IMR-90 (cell line): ENCODE measurements around the gene NAGK. TPM values are rescaled to one million over a fixed set of nuclear protein-coding genes. Genes with fewer than 3 reads are reported as not detected.

Experiments
- ATAC-seq: fragments of 200-7000 bp; cut with Tn5 transposase; 2 replicates; pipeline ENCODE4 v1.9.1; 2020; ENCODE audit warnings: low read depth, mild to moderate bottlenecking, moderate library complexity
- BruUV-seq: library from RNA; stranded (reverse); fragments of 400-500 nt; replicated peaks from 2 replicates; lab custom pipeline; 2021; lab: Mats Ljungman, UMichigan
- CTCF ChIA-PET: fragments of 300-600 bp; formaldehyde crosslinking; extraction: SDS; loops from one replicate; lab custom pipeline; 2021; ENCODE audit warnings: antibody characterized with exemption; lab: Yijun Ruan, JAX
- POLR2A ChIA-PET: fragments of 300-600 bp; sonication (Branson Sonifier 250); formaldehyde crosslinking; loops from one replicate; lab custom pipeline; 2022; ENCODE audit warnings: antibody characterized with exemption; ENCODE audit not compliant: unreplicated experiment; lab: Charles Lee
- DNase-seq: peaks from one replicate; pipeline ENCODE4 v3.0.0; 2013
- H2AFZ ChIP-seq: replicated peaks from 2 replicates; pipeline ENCODE3; 2013; ENCODE audit warnings: low read length, mild to moderate bottlenecking; ENCODE audit not compliant: poor library complexity
- H2AK5ac ChIP-seq: 2 replicates; pipeline ENCODE4 v1.6.1; 2013; ENCODE audit warnings: low read depth, low read length, inconsistent platforms
- H2AK9ac ChIP-seq: replicated peaks from 2 replicates; pipeline ENCODE3; 2013; ENCODE audit warnings: mild to moderate bottlenecking, low read depth, low read length, moderate library complexity; ENCODE audit not compliant: poor library complexity
- H2BK120ac ChIP-seq: 2 replicates; pipeline ENCODE4 v1.6.1; 2013; ENCODE audit warnings: low read depth, low read length, inconsistent platforms
- H2BK15ac ChIP-seq: 3 replicates; pipeline ENCODE4 v1.6.1; 2013; ENCODE audit warnings: low read depth, low read length, inconsistent platforms
- H2BK20ac ChIP-seq: 2 replicates; pipeline ENCODE4 v1.6.1; 2013; ENCODE audit warnings: low read depth, mild to moderate bottlenecking, inconsistent platforms, low read length, moderate library complexity
- H2BK5ac ChIP-seq: 2 replicates; pipeline ENCODE4 v1.6.1; 2013; ENCODE audit warnings: mild to moderate bottlenecking, low read depth, low read length, inconsistent platforms; ENCODE audit not compliant: poor library complexity, severe bottlenecking
- H3K14ac ChIP-seq: replicated peaks from 2 replicates; pipeline ENCODE4 v1.6.1; 2013; ENCODE audit warnings: low read depth, low read length, inconsistent platforms
- H3K18ac ChIP-seq: 2 replicates; pipeline ENCODE4 v1.6.1; 2013; ENCODE audit warnings: low read depth, low read length, control low read depth
- H3K23ac ChIP-seq: 2 replicates; pipeline ENCODE4 v1.6.1; 2013; ENCODE audit warnings: low read depth, low read length, inconsistent platforms
- H3K27ac ChIP-seq: 2 replicates; pipeline ENCODE4 v1.5.1; 2013; ENCODE audit warnings: mild to moderate bottlenecking, control low read depth, low read length; ENCODE audit not compliant: insufficient read depth
- H3K27me3 ChIP-seq: 2 replicates; pipeline ENCODE4 v1.6.1; 2013; ENCODE audit warnings: low read length; ENCODE audit not compliant: control insufficient read depth, insufficient read depth
- H3K36me3 ChIP-seq: 2 replicates; pipeline ENCODE4 v1.6.1; 2013; ENCODE audit warnings: low read length, mixed read lengths; ENCODE audit not compliant: control insufficient read depth, insufficient read depth
- H3K4ac ChIP-seq: 2 replicates; pipeline ENCODE4 v1.6.1; 2013; ENCODE audit warnings: low read depth, low read length, inconsistent platforms
- H3K4me1 ChIP-seq: 2 replicates; pipeline ENCODE4 v1.6.1; 2013; ENCODE audit warnings: low read length, mixed read lengths; ENCODE audit not compliant: control insufficient read depth, insufficient read depth
- H3K4me2 ChIP-seq: 2 replicates; pipeline ENCODE4 v1.6.1; 2013; ENCODE audit warnings: low read depth, mild to moderate bottlenecking, control low read depth, low read length, moderate library complexity
- H3K4me3 ChIP-seq: 2 replicates; pipeline ENCODE4 v1.5.1; 2013; ENCODE audit warnings: low read depth, mild to moderate bottlenecking, control low read depth, low read length, moderate library complexity; ENCODE audit not compliant: insufficient read depth
- H3K56ac ChIP-seq: 2 replicates; pipeline ENCODE4 v1.6.1; 2013; ENCODE audit warnings: low read length, inconsistent platforms; ENCODE audit not compliant: insufficient read depth; ENCODE audit errors: extremely low read depth
- H3K79me1 ChIP-seq, 2 experiments: 2 replicates each; pipeline ENCODE4 v1.6.1; 2013; ENCODE audit warnings: low read length in 2 of 2, inconsistent platforms in 1 of 2, low read depth in 1 of 2
- H3K9ac ChIP-seq: 2 replicates; pipeline ENCODE4 v1.6.1; 2013; ENCODE audit warnings: low read depth, low read length, control low read depth
- H3K9me1 ChIP-seq: 2 replicates; pipeline ENCODE4 v1.6.1; 2013; ENCODE audit warnings: low read length, inconsistent platforms; ENCODE audit not compliant: insufficient read depth
- H3K9me3 ChIP-seq: 2 replicates; pipeline ENCODE4 v1.6.1; 2013; ENCODE audit warnings: low read length; ENCODE audit not compliant: control insufficient read depth, insufficient read depth
- H4K20me1 ChIP-seq: 2 replicates; pipeline ENCODE4 v1.6.1; 2013; ENCODE audit warnings: low read length, inconsistent platforms; ENCODE audit not compliant: insufficient read depth
- H4K5ac ChIP-seq: 2 replicates; pipeline ENCODE4 v1.6.1; 2013; ENCODE audit warnings: mild to moderate bottlenecking, low read depth, low read length, control low read depth
- H4K8ac ChIP-seq, 2 experiments: 2 replicates each; pipeline ENCODE4 v1.6.1; 2013; ENCODE audit warnings: low read depth in 2 of 2, low read length in 2 of 2, control low read depth in 1 of 2, inconsistent platforms in 1 of 2
- H4K91ac ChIP-seq: 2 replicates; pipeline ENCODE4 v1.6.1; 2013; ENCODE audit warnings: low read depth, low read length, inconsistent platforms; ENCODE audit not compliant: insufficient read depth
- BHLHE40 ChIP-seq: fragments of 150-350 bp; IDR thresholded peaks from 2 replicates; pipeline ENCODE4 v1.6.1; 2016; ENCODE audit warnings: mild to moderate bottlenecking, low read depth, low read length
- CEBPB ChIP-seq: IDR thresholded peaks from 2 replicates; pipeline ENCODE4 v1.6.1; 2012; ENCODE audit warnings: low read depth, low read length, improper control_type of control experiment
- MAZ ChIP-seq: IDR thresholded peaks from 2 replicates; pipeline ENCODE4 v1.6.1; 2012; ENCODE audit warnings: low read depth, mild to moderate bottlenecking, low read length, improper control_type of control experiment, moderate library complexity, borderline replicate concordance
- NFE2L2 ChIP-seq: fragments of 150-350 bp; IDR thresholded peaks from 2 replicates; pipeline ENCODE4 v1.6.1; 2016; ENCODE audit warnings: low read depth, mild to moderate bottlenecking, low read length
- WGBS, 2 experiments: methylation state at CpG; one replicate each; pipeline versions ENCODE4 v1.1.5 to v1.1.7; 2013; ENCODE audit warnings: missing lambda C conversion rate in 2 of 2; ENCODE audit not compliant: insufficient read length in 1 of 2; ENCODE audit errors: extremely low coverage in 2 of 2; 5-methylcytosine and 5-hydroxymethylcytosine counted together
- dilution Hi-C: fragments of 300-500 bp; cut with HindIII; formaldehyde crosslinking; loops from one replicate; pipeline ENCODE4 v1.14.3; 2018; ENCODE audit warnings: low sequenced_read_pairs; ENCODE audit not compliant: unreplicated experiment
- in situ Hi-C: fragments of 300-500 bp; cut with MboI; formaldehyde crosslinking; loops from 3 replicates; pipeline ENCODE4 v1.14.3; 2019; ENCODE audit warnings: low sequenced_read_pairs, inconsistent platforms, mixed read lengths
- intact Hi-C: fragments of 100-400 bp; cut with micrococcal nuclease; formaldehyde crosslinking; loops from 2 replicates; pipeline ENCODE4 v1.10.0; 2022
- polyA plus RNA-seq, 3 experiments: library from polyadenylated mRNA; depleted of rRNA; stranded (reverse); fragments of >200 nt; gene quantifications; 2 replicates each; pipeline ENCODE4 v1.2.3, GENCODE V29; 2012; ENCODE audit warnings: low replicate concordance in 1 of 3
- total RNA-seq: library from RNA; depleted of rRNA; stranded (reverse); fragments of >200 nt; gene quantifications from 2 replicates; pipeline ENCODE4 v1.2.3, GENCODE V29; 2012

NAGK gene
- total and polyA plus RNA-seq, 2 of the 4 experiments (the other 2 are of a cell fraction) = 60.4 to 146 TPM

GRCh38 chr2:71101656-71102055, 33.2 kb downstream of the NAGK start:
- 0 out of 2 replicates have a peak, but pooled peaks have one; percentile 4 for TF ChIP-seq CEBPB
- no peak for TF ChIP-seq NFE2L2
- 0 out of 2 replicates have a peak, but pooled peaks have one; percentile 10 for TF ChIP-seq BHLHE40
- peak; percentile 33; the same call in 1 of the 2 replicates for TF ChIP-seq MAZ
- H3K4me2 ChIP-seq = 0 out of 2 replicates have a peak overlapping the region, but pooled peaks have one; percentile 25
- H2BK5ac ChIP-seq = no peak overlapping the region
- H4K8ac ChIP-seq = 0 out of 4 replicates have a peak overlapping the region, but pooled peaks of 1 of the 2 experiments have one; percentile 36
- no peak overlapping the region for H3K18ac ChIP-seq
- no peak overlapping the region for H2AK9ac ChIP-seq
- no peak overlapping the region for H3K56ac ChIP-seq
- no peak overlapping the region for H3K14ac ChIP-seq
- no peak overlapping the region for H2AFZ ChIP-seq
- H4K5ac ChIP-seq = no peak overlapping the region
- no peaks in the 10 kb centered on the region for H3K36me3 ChIP-seq
- H3K27me3 ChIP-seq = no peaks in the 10 kb centered on the region; the same call in 1 of the 2 replicates
- no peak overlapping the region for H3K23ac ChIP-seq
- no peak overlapping the region for H2BK20ac ChIP-seq
- WGBS, 2 experiments = no CpG with 5 or more reads among the region's 2 CpGs
- H2BK15ac ChIP-seq = no peak overlapping the region
- intact Hi-C loops = no loop called here
- ChIA-PET POLR2A (interaction anchor here (0.7 kb wide), 1 partner anchor 10 kb away, joined by 3 read pairs; no protein-coding TSS in a partner anchor), CTCF (interaction anchor here (0.7 to 3.0 kb wide), 4 partner anchors 9 to 283 kb away, joined by 4 to 20 read pairs (median 10); no protein-coding TSS in a partner anchor)
- H4K91ac ChIP-seq = no peak overlapping the region
- H3K9ac ChIP-seq = no peak overlapping the region
- in situ Hi-C loops = no loop called here
- ATAC-seq (peak; percentile 77), DNase-seq (peak; percentile 94)
- H3K79me1 ChIP-seq = no peaks in the 10 kb centered on the region
- no peak overlapping the region for H2BK120ac ChIP-seq
- no peaks in the 10 kb centered on the region for H3K4me1 ChIP-seq
- dilution Hi-C loops = no loop called here
- no peak overlapping the region for H2AK5ac ChIP-seq
- no TSS peak for BruUV-seq
- no peaks in the 10 kb centered on the region for H3K9me1 ChIP-seq
- H3K9me3 ChIP-seq = peaks cover 3% of the 10 kb centered on the region
- no peaks in the 10 kb centered on the region for H4K20me1 ChIP-seq
- no peak overlapping the region for H3K4me3 ChIP-seq
- no peak overlapping the region for H3K27ac ChIP-seq
- H3K4ac ChIP-seq = no peak overlapping the region
